ENCODE data around the gene ERBB4.

Gene ERBB4

GRCh38 chr2:212423089-212423488 is 115.5 kb downstream of the ERBB4 start:
- Histone ChIP-seq H3K9me3 (ENCODE audit: insufficient read depth, low read depth, low read length) (no peaks in the 10 kb centered on the region), H3K27ac (ENCODE audit: low read length) (no peak overlapping the region), H3K27me3 (ENCODE audit: insufficient read depth, low read length) (no peaks in the 10 kb centered on the region)

DNA sequence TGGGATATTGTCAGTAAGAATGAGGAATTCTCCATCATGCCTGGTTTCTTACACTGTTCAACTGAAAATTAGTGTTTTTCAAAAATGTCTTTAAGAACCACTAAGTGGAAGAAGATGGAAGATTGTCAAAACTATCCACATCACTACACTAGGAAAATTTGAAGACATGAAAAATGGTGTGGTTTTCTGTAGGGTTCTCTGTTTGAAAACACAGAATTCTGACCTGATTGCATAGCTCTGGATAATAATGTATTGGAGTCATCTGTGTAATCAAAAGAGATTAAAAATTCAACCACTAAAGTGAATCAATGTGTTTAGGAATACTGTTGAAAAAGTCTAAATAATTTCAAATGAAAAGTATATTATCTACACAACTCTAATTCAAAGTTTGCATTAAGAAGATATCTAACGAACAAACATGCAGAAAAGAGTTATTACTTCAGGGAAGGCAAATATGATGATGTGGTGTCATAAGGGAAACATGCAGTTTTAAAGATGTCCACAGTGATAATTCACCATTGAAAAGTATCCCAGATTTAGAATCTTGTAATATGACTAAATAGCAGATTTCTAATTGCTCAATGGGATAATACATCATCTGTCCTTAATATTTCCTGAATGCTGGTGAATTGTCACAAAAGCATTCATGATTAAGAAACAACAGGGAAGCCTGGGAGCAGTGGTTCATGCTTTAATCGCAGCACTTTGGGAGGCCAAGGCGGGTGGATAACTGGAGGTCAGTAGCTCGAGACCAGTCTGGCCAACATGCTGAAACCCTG is 116.9 kb downstream of the ERBB4 start:
- no peaks in the 10 kb centered on the region for H3K27me3 ChIP-seq (ENCODE audit: insufficient read depth, low read length)
- peaks cover 1% of the 10 kb centered on the region; the same call in 1 of the 2 replicates for H3K4me1 ChIP-seq (ENCODE audit: insufficient read depth, low read length)
- H3K4me3 ChIP-seq (ENCODE audit: low read length): no peak overlapping the region
- no peak overlapping the region for H3K27ac ChIP-seq (ENCODE audit: low read length)
- H3K9me3 ChIP-seq (ENCODE audit: insufficient read depth, low read depth, low read length): no peaks in the 10 kb centered on the region
- H3K9ac ChIP-seq (ENCODE audit: low read depth, low read length): no peak overlapping the region
- no peaks in the 10 kb centered on the region for H3K36me3 ChIP-seq (ENCODE audit: insufficient read depth, low read depth, low read length)

More at GRCh38 chr2:212423089-212423488, 115.5 kb downstream of the ERBB4 start:
- Histone ChIP-seq H3K36me3 (ENCODE audit: insufficient read depth, low read depth, low read length) (no peaks in the 10 kb centered on the region), H3K9ac (ENCODE audit: low read depth, low read length) (no peak overlapping the region), H3K4me1 (ENCODE audit: insufficient read depth, low read length) (peaks cover 13% of the 10 kb centered on the region; the same call in 1 of the 2 replicates), H3K4me3 (ENCODE audit: low read length) (no peak overlapping the region)

DNA sequence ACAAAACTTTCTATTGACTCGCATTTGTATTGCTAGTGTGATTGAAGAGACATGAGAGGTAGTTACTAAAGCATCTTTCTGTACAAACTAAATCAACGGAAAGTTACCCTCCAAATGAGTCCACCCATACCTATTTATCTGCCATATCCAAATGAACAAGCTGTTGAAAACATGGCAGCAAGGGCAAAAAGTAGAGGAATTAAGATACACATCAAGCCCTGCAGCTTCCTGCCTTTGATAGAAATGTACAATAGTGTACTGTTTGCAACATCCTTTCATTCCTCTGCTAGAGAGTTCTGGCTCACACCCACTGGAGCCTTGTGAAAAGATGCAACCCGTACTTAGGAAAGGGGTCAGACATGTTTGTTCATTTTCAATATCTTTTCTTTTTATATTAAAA is 122.5 kb downstream of the ERBB4 start:
- Histone ChIP-seq H3K9ac (ENCODE audit: low read depth, low read length) (no peak overlapping the region), H3K9me3 (ENCODE audit: insufficient read depth, low read depth, low read length) (no peaks in the 10 kb centered on the region), H3K27ac (ENCODE audit: low read length) (no peak overlapping the region), H3K4me3 (ENCODE audit: low read length) (no peak overlapping the region), H3K4me1 (ENCODE audit: insufficient read depth, low read length) (no peaks in the 10 kb centered on the region), H3K36me3 (ENCODE audit: insufficient read depth, low read depth, low read length) (no peaks in the 10 kb centered on the region), H3K27me3 (ENCODE audit: insufficient read depth, low read length) (no peaks in the 10 kb centered on the region)

DNA sequence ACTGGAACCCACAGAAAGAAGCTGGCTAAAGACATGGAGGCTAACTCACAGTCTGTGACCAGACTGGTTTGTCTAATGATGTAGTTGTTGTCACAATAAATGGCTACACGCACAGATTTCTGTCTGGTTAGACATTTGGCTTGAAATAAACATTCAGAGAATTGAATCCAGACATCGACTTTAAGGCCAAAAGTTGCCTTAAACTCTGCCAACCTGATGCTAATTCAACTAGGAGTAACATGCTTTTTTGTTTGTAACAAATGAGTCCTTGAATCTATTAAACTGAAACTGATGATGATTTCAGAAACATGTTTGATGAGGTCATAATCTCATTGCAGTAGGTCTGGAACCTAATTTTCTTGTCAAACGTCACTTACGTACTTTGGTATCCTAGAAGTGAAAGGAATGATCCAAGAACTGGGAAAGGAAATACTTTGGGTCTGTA is 123.8 kb downstream of the ERBB4 start:
- no peaks in the 10 kb centered on the region for H3K4me1 ChIP-seq (ENCODE audit: insufficient read depth, low read length)
- H3K27ac ChIP-seq (ENCODE audit: low read length): no peak overlapping the region
- H3K27me3 ChIP-seq (ENCODE audit: insufficient read depth, low read length): no peaks in the 10 kb centered on the region
- H3K9ac ChIP-seq (ENCODE audit: low read depth, low read length): no peak overlapping the region
- no peaks in the 10 kb centered on the region for H3K9me3 ChIP-seq (ENCODE audit: insufficient read depth, low read depth, low read length)
- no peaks in the 10 kb centered on the region for H3K36me3 ChIP-seq (ENCODE audit: insufficient read depth, low read depth, low read length)
- H3K4me3 ChIP-seq (ENCODE audit: low read length): no peak overlapping the region

GRCh38 chr2:212409560-212409959 is 129.0 kb downstream of the ERBB4 start:
- Histone ChIP-seq H3K9ac (ENCODE audit: low read depth, low read length) (no peak overlapping the region), H3K9me3 (ENCODE audit: insufficient read depth, low read depth, low read length) (no peaks in the 10 kb centered on the region), H3K36me3 (ENCODE audit: insufficient read depth, low read depth, low read length) (no peaks in the 10 kb centered on the region), H3K4me1 (ENCODE audit: insufficient read depth, low read length) (no peaks in the 10 kb centered on the region), H3K27me3 (ENCODE audit: insufficient read depth, low read length) (no peaks in the 10 kb centered on the region), H3K27ac (ENCODE audit: low read length) (no peak overlapping the region), H3K4me3 (ENCODE audit: low read length) (no peak overlapping the region)

DNA sequence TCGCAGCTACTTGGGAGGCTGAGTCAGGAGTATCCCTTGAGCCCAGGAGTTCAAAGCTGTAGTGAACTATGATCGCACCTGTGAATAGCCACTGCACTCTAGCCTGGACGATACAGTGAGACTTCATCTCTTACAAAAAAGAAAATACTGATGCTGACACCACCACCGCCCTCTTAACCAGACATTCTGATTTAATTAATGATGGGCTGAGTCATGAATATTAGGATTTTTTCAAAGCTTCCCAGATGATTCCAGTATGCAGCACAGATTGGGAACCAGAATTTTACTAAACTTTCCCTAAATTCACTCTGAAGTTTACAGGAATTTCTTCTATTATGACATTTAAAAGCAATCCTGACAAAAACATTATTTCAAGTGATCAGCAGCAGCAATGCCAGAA is 130.1 kb downstream of the ERBB4 start:
- Histone ChIP-seq H3K27ac (ENCODE audit: low read length) (no peak overlapping the region), H3K4me1 (ENCODE audit: insufficient read depth, low read length) (no peaks in the 10 kb centered on the region), H3K9ac (ENCODE audit: low read depth, low read length) (no peak overlapping the region), H3K27me3 (ENCODE audit: insufficient read depth, low read length) (no peaks in the 10 kb centered on the region), H3K4me3 (ENCODE audit: low read length) (no peak overlapping the region), H3K9me3 (ENCODE audit: insufficient read depth, low read depth, low read length) (no peaks in the 10 kb centered on the region), H3K36me3 (ENCODE audit: insufficient read depth, low read depth, low read length) (no peaks in the 10 kb centered on the region)

- no peak overlapping the region for H3K27ac ChIP-seq (ENCODE audit: low read length)
- no peaks in the 10 kb centered on the region for H3K27me3 ChIP-seq (ENCODE audit: insufficient read depth, low read length)
- H3K4me3 ChIP-seq (ENCODE audit: low read length): no peak overlapping the region
- H3K9ac ChIP-seq (ENCODE audit: low read depth, low read length): no peak overlapping the region
- H3K36me3 ChIP-seq (ENCODE audit: insufficient read depth, low read depth, low read length): no peaks in the 10 kb centered on the region
- no peaks in the 10 kb centered on the region for H3K9me3 ChIP-seq (ENCODE audit: insufficient read depth, low read depth, low read length)
- no peaks in the 10 kb centered on the region for H3K4me1 ChIP-seq (ENCODE audit: insufficient read depth, low read length)
Measured at GRCh38 chr2:212406716-212407115, 131.9 kb downstream of the ERBB4 start.

- no peaks in the 10 kb centered on the region for H3K27me3 ChIP-seq (ENCODE audit: insufficient read depth, low read length)
- H3K4me3 ChIP-seq (ENCODE audit: low read length): no peak overlapping the region
- no peaks in the 10 kb centered on the region for H3K4me1 ChIP-seq (ENCODE audit: insufficient read depth, low read length)
- H3K9ac ChIP-seq (ENCODE audit: low read depth, low read length): no peak overlapping the region
- H3K9me3 ChIP-seq (ENCODE audit: insufficient read depth, low read depth, low read length): no peaks in the 10 kb centered on the region
- no peaks in the 10 kb centered on the region for H3K36me3 ChIP-seq (ENCODE audit: insufficient read depth, low read depth, low read length)
- no peak overlapping the region for H3K27ac ChIP-seq (ENCODE audit: low read length)
Measured at GRCh38 chr2:212402316-212402715, 136.3 kb downstream of the ERBB4 start.

GRCh38 chr2:212398316-212398715 is 140.3 kb downstream of the ERBB4 start:
- H3K9ac ChIP-seq (ENCODE audit: low read depth, low read length): no peak overlapping the region
- no peaks in the 10 kb centered on the region for H3K36me3 ChIP-seq (ENCODE audit: insufficient read depth, low read depth, low read length)
- H3K27me3 ChIP-seq (ENCODE audit: insufficient read depth, low read length): no peaks in the 10 kb centered on the region
- H3K4me3 ChIP-seq (ENCODE audit: low read length): no peak overlapping the region
- H3K4me1 ChIP-seq (ENCODE audit: insufficient read depth, low read length): no peaks in the 10 kb centered on the region
- no peaks in the 10 kb centered on the region for H3K9me3 ChIP-seq (ENCODE audit: insufficient read depth, low read depth, low read length)
- no peak overlapping the region for H3K27ac ChIP-seq (ENCODE audit: low read length)

DNA sequence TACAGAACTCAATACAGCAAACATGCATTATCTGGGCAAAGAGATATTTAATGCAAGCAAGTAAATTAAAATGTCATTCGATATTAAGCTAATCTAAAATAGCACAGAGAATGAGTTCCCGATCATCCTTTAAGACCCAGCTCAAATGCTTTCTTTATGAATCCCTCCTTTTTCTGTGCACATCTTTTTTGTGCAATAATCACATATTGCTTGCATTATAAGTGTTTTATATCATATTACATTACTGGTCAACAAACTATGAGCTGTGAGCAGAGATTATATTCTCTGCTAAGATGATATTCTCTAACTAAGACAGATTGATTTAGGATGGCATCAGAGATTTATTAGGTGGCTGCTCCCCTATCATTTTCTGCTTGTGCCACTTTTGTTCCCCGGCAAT is 146.1 kb downstream of the ERBB4 start:
- Histone ChIP-seq H3K27ac (ENCODE audit: low read length) (no peak overlapping the region), H3K36me3 (ENCODE audit: insufficient read depth, low read depth, low read length) (no peaks in the 10 kb centered on the region), H3K4me3 (ENCODE audit: low read length) (no peak overlapping the region), H3K9ac (ENCODE audit: low read depth, low read length) (no peak overlapping the region), H3K27me3 (ENCODE audit: insufficient read depth, low read length) (no peaks in the 10 kb centered on the region), H3K9me3 (ENCODE audit: insufficient read depth, low read depth, low read length) (no peaks in the 10 kb centered on the region), H3K4me1 (ENCODE audit: insufficient read depth, low read length) (no peaks in the 10 kb centered on the region)

- no peak overlapping the region for H3K4me3 ChIP-seq (ENCODE audit: low read length)
Measured at GRCh38 chr2:212392043-212392442, 146.6 kb downstream of the ERBB4 start.

GRCh38 chr2:212387146-212387545 is 151.5 kb downstream of the ERBB4 start:
- no peak overlapping the region for H3K27ac ChIP-seq (ENCODE audit: low read length)
- no peak overlapping the region for H3K4me3 ChIP-seq (ENCODE audit: low read length)
- no peaks in the 10 kb centered on the region for H3K9me3 ChIP-seq (ENCODE audit: insufficient read depth, low read depth, low read length)
- H3K27me3 ChIP-seq (ENCODE audit: insufficient read depth, low read length): no peaks in the 10 kb centered on the region
- H3K4me1 ChIP-seq (ENCODE audit: insufficient read depth, low read length): peaks cover 6% of the 10 kb centered on the region; the same call in 1 of the 2 replicates
- no peak overlapping the region for H3K9ac ChIP-seq (ENCODE audit: low read depth, low read length)
- no peaks in the 10 kb centered on the region for H3K36me3 ChIP-seq (ENCODE audit: insufficient read depth, low read depth, low read length)

More at GRCh38 chr2:212392043-212392442, 146.6 kb downstream of the ERBB4 start:
- no peak overlapping the region for H3K9ac ChIP-seq (ENCODE audit: low read depth, low read length)
- no peak overlapping the region for H3K27ac ChIP-seq (ENCODE audit: low read length)
- no peaks in the 10 kb centered on the region for H3K9me3 ChIP-seq (ENCODE audit: insufficient read depth, low read depth, low read length)
- H3K4me1 ChIP-seq (ENCODE audit: insufficient read depth, low read length): no peaks in the 10 kb centered on the region
- no peaks in the 10 kb centered on the region for H3K27me3 ChIP-seq (ENCODE audit: insufficient read depth, low read length)
- H3K36me3 ChIP-seq (ENCODE audit: insufficient read depth, low read depth, low read length): no peaks in the 10 kb centered on the region
